DOHH2 (cell line): Measurements from ENCODE around the gene MARK4.

Source experiments
- CTCF ChIP-seq: fragments of 200-600 bp; sonication (generic); IDR thresholded peaks from one replicate; pipeline ENCODE4 v1.5.1; 2014; ENCODE audit warnings: antibody characterized with exemption, mild to moderate bottlenecking, low read depth, low read length; ENCODE audit not compliant: poor library complexity, severe bottlenecking
- EZH2phosphoT487 ChIP-seq: fragments of 200-600 bp; sonication (generic); IDR thresholded peaks from 2 replicates; pipeline ENCODE4 v1.6.1; 2017; ENCODE audit warnings: borderline replicate concordance, mild to moderate bottlenecking, antibody characterized with exemption, low read length, moderate library complexity, mixed read lengths

GRCh38 chr19:45235485-45235884 lies 15.6 kb upstream of the MARK4 start:
- TF ChIP-seq CTCF (no peak), EZH2phosphoT487 (no peak)
